GM21825 (cell line): Measurements from ENCODE around the gene VAT1L.
A peak's percentile ranks its signal among the peaks of the same experiment; 100 is the strongest.
"Not testable (repeated sequence)": the region's sequence is repeated elsewhere in the genome, so short reads cannot be mapped to it uniquely, and the experiment has no call there.

Experiments used
- ATAC-seq: cut with Tn5 transposase; IDR thresholded peaks from one replicate; pipeline ENCODE4 v1.9.1; 2021; ENCODE audit warnings: mild to moderate bottlenecking, moderate library complexity; ENCODE audit not compliant: unreplicated experiment

VAT1L gene

DNA sequence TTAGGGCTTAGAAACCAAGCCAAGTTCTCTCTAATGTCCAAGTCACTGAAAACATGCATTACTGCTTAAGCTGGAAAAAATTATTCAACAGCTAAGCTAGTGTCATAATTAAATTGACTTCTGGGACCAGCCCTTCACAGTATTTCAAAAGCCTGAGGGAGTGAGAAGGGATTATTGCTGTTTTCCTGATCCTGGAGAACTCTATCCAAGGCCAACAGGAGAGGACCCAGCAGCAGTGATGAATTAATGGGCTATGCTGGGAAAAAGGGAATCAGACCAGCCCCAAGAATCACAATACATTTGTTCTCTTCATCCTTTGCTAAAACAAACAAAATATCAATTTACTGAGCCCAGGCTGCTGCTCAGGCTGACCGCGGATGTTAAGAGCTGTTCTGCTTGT, 199.4 kb downstream of the VAT1L start:
- ATAC-seq = no peak

DNA sequence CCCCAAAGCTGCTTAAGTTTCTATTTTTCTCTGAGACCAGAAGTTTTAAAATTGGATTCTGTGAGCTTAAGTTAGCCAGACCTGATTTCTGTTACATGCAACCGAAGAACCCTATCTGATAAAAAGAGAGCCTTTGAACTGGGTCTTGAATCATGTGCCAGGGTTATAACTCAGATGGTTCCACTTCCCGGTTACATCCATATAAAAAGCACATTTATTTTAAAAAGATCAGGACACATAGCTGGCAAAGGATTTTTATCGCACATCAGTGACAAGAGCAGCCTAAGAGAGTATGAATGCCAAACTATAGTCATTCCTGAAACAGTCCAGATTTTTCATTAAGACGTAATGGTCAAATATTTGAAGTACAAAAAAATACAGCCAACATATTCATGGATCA, 201.5 kb downstream of the VAT1L start:
- ATAC-seq = no peak

DNA sequence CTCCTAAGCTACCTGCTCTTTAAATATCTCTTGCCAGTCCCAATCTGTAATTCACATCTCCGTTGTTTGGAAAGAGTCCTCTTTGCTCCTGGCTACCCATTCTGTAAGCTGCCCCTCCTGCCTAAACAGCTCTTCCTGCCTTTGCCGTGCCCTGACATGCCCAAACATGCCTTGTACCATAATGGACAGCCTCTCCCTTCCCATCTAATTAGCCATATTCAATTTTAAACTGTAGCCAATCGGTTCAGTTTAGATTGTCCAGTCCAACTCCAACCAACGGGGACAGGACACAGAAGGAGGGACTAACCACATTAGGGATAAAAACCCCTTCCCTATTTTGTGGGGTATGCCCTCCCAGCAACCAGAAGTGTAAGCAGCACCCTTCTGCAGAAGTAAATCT, 203.3 kb downstream of the VAT1L start:
- no peak for ATAC-seq

DNA sequence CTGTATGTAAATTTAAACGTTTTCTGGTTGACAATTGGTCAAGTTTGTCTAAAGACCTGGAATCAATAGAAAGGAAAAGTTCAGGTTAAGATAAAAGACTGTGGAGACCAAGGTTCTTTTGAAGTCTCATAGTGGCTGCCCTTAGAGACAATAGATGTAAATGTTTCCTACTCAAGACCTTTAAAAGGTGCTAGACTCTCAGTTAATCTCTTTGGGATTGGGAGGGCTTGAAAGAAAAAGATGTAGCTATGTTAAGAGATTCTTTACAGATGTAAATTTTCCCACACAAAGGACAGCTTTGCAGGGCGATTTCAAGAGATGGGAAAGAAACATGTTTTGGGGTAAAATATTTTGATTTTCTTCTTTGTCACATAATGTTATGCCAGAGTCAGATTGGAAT, 204.0 kb downstream of the VAT1L start:
- ATAC-seq = not testable (repeated sequence)

DNA sequence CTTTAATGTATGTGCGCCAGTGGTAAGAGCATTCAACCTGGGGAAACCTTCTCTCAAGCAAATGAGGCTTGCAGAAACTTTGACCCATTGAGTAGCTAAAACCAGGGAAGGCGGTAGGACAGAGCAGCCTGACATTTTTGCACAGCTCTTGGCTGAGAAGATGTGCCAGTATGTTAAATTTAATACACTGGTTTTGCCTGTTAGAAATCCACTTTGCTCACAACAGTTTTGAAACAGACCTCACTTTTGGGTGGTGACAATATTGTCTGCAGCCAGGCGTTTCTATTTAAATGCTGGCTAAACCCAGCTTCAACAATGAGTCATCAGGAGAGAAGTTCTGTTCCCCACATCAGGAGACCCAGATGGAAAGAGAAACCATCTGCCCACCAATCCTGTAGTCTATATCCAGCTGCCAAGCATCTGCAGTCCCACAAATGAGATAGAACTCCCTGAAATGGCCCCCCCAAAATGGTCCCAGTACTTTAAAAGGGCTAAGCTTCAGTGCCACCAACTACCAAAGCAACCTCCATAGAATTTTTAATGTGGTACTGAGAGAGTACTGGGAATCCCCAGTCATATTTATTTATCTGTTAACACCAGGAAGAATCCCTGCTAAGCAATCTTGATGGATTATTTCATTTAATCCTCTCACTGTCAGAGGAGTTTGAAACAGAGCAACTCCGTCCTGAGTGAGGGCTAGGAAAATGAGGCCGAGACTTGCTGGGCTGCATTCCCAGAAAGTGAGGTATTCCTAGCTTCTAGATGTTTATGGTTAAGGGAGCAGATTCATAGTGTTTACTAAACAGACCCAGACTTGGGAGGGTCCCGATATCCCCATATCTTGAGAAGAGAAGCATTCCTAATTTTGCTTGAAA, 205.0 kb downstream of the VAT1L start:
- no peak for ATAC-seq

DNA sequence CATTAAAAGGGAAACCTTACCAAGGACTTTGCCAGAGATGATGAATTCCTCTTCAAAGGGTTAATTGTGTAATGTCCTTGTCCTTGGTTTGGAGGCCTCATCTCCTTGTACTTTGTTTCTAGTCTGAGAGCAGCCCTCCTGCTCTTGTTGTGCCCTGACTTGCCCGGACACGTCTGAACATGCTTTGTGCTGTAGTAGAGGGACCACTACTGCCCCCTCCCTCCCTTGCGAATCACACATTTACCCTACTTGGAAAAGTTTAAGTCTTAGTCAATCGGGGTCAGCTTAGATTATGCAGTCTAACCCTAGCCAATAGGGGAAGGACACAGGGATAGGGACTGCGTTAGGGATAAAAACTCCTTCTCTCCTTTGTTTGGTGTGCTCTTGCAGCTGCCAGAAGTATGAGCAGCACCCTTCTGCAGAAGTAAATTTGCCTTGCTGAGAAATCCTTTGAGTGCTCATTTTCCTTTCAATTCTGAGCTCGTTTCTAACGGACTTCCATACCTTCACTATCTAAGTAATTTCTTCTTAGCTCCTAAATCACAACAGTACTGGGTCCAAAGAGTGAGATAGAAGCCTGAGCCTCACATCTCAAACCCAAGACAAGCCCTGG, 207.6 kb downstream of the VAT1L start:
- ATAC-seq = no peak

DNA sequence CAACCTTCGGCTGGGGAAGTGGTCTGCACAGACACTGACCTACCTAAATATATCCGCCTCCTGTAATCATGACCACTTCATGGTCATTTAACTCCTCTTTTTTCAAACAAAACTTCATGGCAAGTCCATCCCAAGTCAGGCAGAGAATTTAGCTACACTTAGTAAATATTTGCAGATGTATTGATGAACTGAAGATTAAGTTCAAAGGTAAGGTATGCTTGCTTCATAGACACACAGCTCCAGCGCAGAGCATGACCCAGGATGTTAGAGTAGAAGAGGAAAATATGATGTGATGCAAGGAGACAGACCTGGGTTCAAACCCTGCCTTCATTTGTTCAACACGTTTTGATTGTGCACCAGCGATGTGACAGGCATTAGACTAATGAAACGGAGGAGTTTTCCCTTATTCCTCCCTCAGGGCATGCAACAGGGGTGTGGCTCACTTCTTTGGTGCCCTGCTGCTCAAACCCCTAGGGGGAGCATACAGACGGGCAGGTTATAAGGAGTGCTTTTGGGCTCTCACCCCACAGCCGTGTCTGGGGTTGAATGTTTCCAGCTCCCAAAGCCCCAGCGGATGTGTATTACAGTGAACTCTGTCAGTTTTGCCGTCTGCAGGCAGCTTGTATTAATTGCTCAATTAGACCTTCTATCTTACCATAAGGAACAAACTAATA, 210.1 kb downstream of the VAT1L start:
- no peak for ATAC-seq

DNA sequence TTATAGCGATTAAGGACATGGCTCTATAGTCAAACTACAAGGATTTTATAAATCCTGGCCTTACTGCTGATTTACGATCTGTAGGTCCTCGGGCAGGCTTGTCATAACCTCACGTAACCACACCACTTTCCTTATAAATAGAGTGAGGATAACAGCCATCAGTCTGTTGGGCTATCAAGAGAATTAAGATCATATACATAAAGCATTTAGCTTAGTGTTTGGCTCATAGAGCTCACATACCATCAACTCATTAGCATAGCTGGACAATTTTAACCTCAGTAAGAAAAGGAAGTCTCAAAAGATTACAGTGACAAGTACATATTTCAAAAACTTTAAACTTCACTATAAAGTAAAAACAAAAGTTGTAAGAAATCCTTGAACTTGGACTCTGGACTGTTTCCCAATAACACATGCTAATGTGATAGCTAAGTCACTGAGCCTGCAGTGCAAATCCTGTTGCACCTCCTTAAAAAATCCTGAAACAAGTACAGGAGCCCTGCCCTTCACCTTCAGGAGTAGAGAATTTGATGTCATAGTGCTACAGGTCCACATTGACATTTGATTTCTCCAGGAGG, 213.2 kb downstream of the VAT1L start:
- ATAC-seq = no peak

DNA sequence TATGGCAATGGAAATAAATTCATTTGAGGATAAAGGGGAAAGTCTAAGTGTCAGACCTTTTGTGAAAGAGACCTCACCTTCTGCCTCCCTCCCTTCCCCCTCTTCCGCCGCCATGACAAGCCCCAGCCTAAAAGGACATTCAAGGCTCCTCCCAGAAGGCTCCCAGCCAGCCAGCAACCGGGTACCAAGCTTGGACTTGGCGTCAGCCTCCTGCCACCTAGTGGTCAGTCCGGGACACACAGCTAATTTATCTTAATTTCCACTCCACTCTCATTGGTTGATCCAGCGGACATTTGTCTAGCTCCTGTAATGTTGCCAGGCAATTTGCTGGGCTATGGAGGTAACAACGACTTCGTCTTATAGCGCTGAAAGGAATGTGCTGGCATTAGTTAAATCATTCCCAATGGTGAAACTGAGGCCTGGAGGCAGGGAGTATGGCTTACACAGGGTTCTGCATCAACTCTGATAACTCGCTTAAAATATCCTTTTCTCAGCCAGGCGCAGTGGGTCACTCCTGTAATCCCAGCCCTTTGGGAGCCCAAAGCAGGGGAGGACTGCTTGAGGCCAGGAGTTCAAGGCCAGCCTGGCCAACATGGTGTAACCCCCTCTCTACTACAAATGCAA, 214.7 kb downstream of the VAT1L start:
- peak; percentile 94 for ATAC-seq

DNA sequence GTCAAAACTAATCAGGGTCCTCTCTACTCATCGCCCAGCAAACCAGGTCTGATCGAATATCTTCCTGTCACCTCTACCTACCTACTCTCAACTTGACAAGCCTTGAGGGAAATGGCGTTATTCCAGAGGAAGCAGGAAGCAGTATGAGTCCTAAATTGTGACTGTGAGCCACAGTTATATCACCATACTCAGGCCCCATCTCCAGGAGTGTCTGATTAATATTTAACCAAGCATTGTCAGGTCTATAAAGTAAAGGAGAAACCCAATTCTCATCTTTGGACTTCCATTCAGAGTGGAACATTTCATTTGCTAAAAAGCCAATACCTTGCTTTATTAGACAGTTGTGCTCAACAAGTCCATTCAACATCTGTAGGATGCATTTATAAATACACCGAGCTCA, 216.2 kb downstream of the VAT1L start:
- ATAC-seq = no peak

DNA sequence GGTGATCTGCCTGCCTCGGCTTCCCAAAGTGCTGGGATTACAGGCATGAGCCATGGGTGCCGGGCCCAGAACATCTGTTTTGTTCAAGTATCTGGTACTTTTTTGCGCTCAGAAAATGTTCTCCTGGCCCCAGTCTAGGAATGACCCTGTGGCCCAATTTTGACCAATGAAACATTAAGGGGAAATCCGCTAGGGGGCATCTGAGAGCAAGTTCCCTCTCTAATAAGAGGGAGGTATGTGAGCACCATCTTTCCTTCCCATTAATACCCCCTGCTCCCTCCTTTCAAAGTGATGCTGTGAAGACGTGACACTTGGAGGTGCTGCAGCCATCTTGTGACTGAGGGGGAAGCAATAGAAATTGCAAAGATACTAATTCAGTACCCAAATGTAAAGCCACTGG, 217.5 kb downstream of the VAT1L start:
- no peak for ATAC-seq

DNA sequence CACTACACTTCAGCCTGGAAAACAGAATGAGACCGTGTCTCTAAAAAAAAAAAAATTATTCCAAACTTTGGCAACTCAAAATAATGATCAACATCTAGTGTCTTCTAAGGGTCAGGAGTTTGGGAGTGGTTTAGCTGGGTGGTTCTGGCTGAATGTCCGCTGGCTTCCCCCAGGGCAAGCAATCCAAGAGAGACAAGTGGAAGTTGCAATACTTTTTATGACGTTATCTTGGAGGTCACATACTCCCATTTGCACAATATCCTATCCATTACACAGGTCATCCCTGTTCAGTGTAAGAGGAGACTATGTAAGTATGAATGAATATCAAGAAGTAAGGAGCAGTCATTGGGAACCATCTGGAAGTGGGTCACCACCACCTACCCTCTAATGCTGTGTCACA, 218.8 kb downstream of the VAT1L start:
- no peak for ATAC-seq

DNA sequence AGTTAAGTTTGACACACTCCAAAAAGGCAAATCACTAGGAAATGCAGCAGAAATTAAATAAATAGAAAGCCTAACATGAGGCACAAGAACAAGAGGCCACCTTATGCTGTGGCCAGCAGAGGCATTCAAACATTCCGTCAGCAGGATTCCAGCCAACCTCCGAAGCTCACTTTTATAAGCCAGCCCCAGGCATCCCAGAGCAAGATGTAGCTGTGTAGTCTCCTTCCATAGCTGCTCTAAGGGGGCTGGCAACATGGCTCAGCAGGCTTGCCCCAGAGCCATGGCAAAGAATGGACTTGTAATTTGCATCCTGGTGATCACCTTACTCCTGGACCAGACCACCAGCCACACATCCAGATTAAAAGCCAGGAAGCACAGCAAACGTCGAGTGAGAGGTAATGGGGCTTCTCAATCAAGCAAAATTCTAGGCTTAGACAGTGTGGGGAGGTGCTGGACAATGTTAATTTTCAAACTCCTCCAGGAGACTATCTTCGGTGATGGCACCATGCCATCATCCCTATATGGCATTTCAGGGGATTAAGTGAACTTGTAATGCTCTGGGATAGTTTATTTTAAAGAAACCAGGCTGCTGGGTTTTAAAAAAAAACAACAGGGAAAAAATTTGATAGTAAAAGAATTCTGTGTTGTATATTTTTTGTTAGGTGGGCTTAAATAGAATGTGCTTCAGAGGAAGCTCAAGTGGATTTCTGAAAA, 234.1 kb downstream of the VAT1L start, which contains the start of gene CLEC3A:
Gene CLEC3A, plus strand, starts transcription at position 202 of the 714 bp plus-strand sequence. Its CDS starts 79 bp downstream, at position 281.
- ATAC-seq = no peak

DNA sequence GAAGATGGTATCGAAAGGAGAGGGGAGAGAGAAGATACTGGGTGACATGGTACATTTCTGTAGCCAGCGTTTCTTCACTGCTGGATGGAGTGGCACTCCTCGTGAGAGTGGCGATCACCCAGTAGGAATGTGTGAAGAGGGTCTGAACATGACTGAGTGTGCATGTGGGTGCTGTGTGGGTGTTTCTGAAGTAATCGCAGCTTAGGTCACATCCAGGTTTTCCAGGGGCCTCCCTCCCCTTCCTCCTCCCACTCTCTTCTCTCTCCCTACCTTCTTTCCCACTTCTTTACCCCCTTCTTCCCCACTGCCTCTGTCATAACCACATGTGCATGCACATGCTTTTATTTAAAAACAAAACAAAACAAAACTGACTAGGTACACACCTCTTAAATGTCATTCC, 235.8 kb downstream of the VAT1L start:
- ATAC-seq = no peak

DNA sequence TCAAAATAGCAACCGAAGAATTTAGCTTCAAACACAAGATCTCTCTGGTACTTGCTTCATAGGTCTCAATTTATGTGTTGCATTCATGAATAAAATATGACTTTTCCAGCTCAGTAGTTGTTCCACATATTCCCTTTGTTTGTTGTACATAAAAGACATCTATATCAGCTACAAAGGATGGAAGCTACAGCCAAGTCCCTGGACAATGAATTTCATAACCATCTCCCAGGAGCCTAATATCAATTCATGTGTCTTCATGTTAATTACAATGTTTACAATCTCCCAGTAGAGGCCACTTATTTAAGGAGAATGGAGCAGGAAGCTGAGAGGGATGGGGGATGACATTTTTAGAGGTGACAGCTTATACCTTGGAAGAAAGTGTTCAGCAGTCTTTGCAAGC, 237.3 kb downstream of the VAT1L start:
- no peak for ATAC-seq

DNA sequence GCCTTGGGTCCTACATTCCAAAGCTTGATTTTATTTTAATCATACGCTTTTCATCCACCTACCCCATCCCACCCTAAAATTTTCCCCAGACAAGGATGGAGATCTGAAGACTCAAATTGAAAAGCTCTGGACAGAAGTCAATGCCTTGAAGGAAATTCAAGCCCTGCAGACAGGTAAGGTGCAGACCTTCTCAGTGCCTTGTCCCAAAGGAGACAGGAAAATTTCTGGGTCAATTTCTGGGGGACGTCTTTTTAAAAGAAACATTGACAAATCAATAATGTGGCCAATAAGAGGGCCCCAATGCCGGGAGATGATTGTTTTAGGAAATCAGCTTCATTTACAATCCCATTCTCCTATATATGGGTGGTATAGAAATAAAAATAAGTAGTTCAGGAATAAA, 239.7 kb downstream of the VAT1L start:
- ATAC-seq = no peak
